PFSK-1 (cell line): ENCODE data around the gene MACF1.

Source experiments
- POLR2AphosphoS5 ChIP-seq: IDR thresholded peaks from 2 replicates; pipeline ENCODE4 v1.6.1; 2012; ENCODE audit warnings: low read depth, mild to moderate bottlenecking, control low read depth, low read length, moderate library complexity
- SIN3A ChIP-seq: IDR thresholded peaks from 2 replicates; pipeline ENCODE4 v1.6.1; 2012; ENCODE audit warnings: mild to moderate bottlenecking, low read length, moderate library complexity, borderline replicate concordance; ENCODE audit not compliant: insufficient read depth

GRCh38 chr1:39425151-39425550, 220.7 kb downstream of the MACF1 start:
- no peak for TF ChIP-seq SIN3A
- TF ChIP-seq POLR2AphosphoS5 = no peak
